ENCODE results near the gene DGKB. TPM values are rescaled to one million over a fixed set of nuclear protein-coding genes. Genes with fewer than 3 reads are reported as not detected.

DGKB gene
- polyA plus RNA-seq, 1 donor (not counting 4 experiments of a cell fraction or from before 2014, with no cell fraction given) = 0.01 TPM

- Histone ChIP-seq H3K9me3 (ENCODE audit: control insufficient read depth, low read depth, low read length) (no peaks in the 10 kb centered on the region), H2AFZ (ENCODE audit: control insufficient read depth, low read length) (no peak overlapping the region), H3K4me1 (ENCODE audit: control insufficient read depth, extremely low read depth, insufficient read depth, low read length) (no peaks in the 10 kb centered on the region), H3K79me2 (ENCODE audit: control insufficient read depth, insufficient read depth, low read length) (no peaks in the 10 kb centered on the region), H3K4me2 (ENCODE audit: control insufficient read depth, extremely low read depth, insufficient read depth, low read depth, low read length) (no peak overlapping the region), H3K27ac (ENCODE audit: control insufficient read depth, insufficient read depth, low read length) (no peak overlapping the region), H3K9me1 (ENCODE audit: control insufficient read depth, extremely low read depth, insufficient read depth, low read length) (no peaks in the 10 kb centered on the region), H3K4me3 (ENCODE audit: control insufficient read depth in 2 of 3, extremely low read depth in 1 of 3, insufficient read depth in 2 of 3, low read depth in 1 of 3, low read length in 3 of 3) (no peak overlapping the region), H3K9ac (ENCODE audit: control insufficient read depth, extremely low read depth, insufficient read depth, low read length) (no peak overlapping the region), H3K36me3 (ENCODE audit: control insufficient read depth in 2 of 2, extremely low read depth in 1 of 2, insufficient read depth in 2 of 2, low read length in 2 of 2) (no peaks in the 10 kb centered on the region), H4K20me1 (ENCODE audit: control insufficient read depth, extremely low read depth, insufficient read depth, low read length) (no peaks in the 10 kb centered on the region), H3K27me3 (ENCODE audit: control insufficient read depth, extremely low read depth, insufficient read depth, low read length) (no peaks in the 10 kb centered on the region)
- FAIRE-seq (no peak), DNase-seq (ENCODE audit: low read depth, low spot score) (no peak)
- dilution Hi-C loops (cut with MboI; ENCODE audit: extremely low pct_ligation_motif_present, low sequenced_read_pairs) = no loop called here
- TF ChIP-seq, protein P1, sequence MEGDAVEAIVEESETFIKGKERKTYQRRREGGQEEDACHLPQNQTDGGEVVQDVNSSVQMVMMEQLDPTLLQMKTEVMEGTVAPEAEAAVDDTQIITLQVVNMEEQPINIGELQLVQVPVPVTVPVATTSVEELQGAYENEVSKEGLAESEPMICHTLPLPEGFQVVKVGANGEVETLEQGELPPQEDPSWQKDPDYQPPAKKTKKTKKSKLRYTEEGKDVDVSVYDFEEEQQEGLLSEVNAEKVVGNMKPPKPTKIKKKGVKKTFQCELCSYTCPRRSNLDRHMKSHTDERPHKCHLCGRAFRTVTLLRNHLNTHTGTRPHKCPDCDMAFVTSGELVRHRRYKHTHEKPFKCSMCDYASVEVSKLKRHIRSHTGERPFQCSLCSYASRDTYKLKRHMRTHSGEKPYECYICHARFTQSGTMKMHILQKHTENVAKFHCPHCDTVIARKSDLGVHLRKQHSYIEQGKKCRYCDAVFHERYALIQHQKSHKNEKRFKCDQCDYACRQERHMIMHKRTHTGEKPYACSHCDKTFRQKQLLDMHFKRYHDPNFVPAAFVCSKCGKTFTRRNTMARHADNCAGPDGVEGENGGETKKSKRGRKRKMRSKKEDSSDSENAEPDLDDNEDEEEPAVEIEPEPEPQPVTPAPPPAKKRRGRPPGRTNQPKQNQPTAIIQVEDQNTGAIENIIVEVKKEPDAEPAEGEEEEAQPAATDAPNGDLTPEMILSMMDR (optimal IDR thresholded peaks at IDR 0.05 in 1 of 3, IDR thresholded peaks at IDR 0.05 in 1 of 3, conservative IDR thresholded peaks at IDR 0.05 in 1 of 3; ENCODE audit: extremely low read depth in 1 of 3, insufficient read depth in 2 of 3, low read length in 3 of 3) = no peak
- no peak for TF ChIP-seq EZH2 (IDR thresholded peaks at IDR 0.05; ENCODE audit: low read length)
Measured at GRCh38 chr7:14275356-14275755, 627.2 kb downstream of the DGKB start.

GRCh38 chr7:14271441-14271840, 631.1 kb downstream of the DGKB start:
- no peaks in the 10 kb centered on the region for H3K9me1 ChIP-seq (ENCODE audit: control insufficient read depth, extremely low read depth, insufficient read depth, low read length)
- no peaks in the 10 kb centered on the region for H3K79me2 ChIP-seq (ENCODE audit: control insufficient read depth, insufficient read depth, low read length)
- no peaks in the 10 kb centered on the region for H3K9me3 ChIP-seq (ENCODE audit: control insufficient read depth, low read depth, low read length)
- no peaks in the 10 kb centered on the region for H3K36me3 ChIP-seq (ENCODE audit: control insufficient read depth in 2 of 2, extremely low read depth in 1 of 2, insufficient read depth in 2 of 2, low read length in 2 of 2)
- H3K9ac ChIP-seq (ENCODE audit: control insufficient read depth, extremely low read depth, insufficient read depth, low read length) = no peak overlapping the region
- H3K4me2 ChIP-seq (ENCODE audit: control insufficient read depth, extremely low read depth, insufficient read depth, low read depth, low read length) = no peak overlapping the region
- FAIRE-seq = no peak
- TF ChIP-seq, protein P1 (optimal IDR thresholded peaks at IDR 0.05 in 1 of 3, IDR thresholded peaks at IDR 0.05 in 1 of 3, conservative IDR thresholded peaks at IDR 0.05 in 1 of 3; ENCODE audit: extremely low read depth in 1 of 3, insufficient read depth in 2 of 3, low read length in 3 of 3) = no peak
- no peak for TF ChIP-seq EZH2 (IDR thresholded peaks at IDR 0.05; ENCODE audit: low read length)
- no peaks in the 10 kb centered on the region for H3K27me3 ChIP-seq (ENCODE audit: control insufficient read depth, extremely low read depth, insufficient read depth, low read length)
- no peaks in the 10 kb centered on the region for H4K20me1 ChIP-seq (ENCODE audit: control insufficient read depth, extremely low read depth, insufficient read depth, low read length)
- no peaks in the 10 kb centered on the region for H3K4me1 ChIP-seq (ENCODE audit: control insufficient read depth, extremely low read depth, insufficient read depth, low read length)
- H2AFZ ChIP-seq (ENCODE audit: control insufficient read depth, low read length) = no peak overlapping the region
- H3K27ac ChIP-seq (ENCODE audit: control insufficient read depth, insufficient read depth, low read length) = no peak overlapping the region
- H3K4me3 ChIP-seq (ENCODE audit: control insufficient read depth in 2 of 3, extremely low read depth in 1 of 3, insufficient read depth in 2 of 3, low read depth in 1 of 3, low read length in 3 of 3) = no peak overlapping the region
- dilution Hi-C loops (cut with MboI; ENCODE audit: extremely low pct_ligation_motif_present, low sequenced_read_pairs) = no loop called here
- no peak for DNase-seq (ENCODE audit: low read depth, low spot score)

Measured in keratinocyte (primary cell).